ENCODE data around the gene IGSF5. TPM values are rescaled to one million over a fixed set of nuclear protein-coding genes. Genes with fewer than 3 reads are reported as not detected.

The IGSF5 gene
- total and polyA plus RNA-seq, 9 of the 15 experiments (the other 6 are each of a cell fraction or from before 2014, with no cell fraction given), result not detected

DNA sequence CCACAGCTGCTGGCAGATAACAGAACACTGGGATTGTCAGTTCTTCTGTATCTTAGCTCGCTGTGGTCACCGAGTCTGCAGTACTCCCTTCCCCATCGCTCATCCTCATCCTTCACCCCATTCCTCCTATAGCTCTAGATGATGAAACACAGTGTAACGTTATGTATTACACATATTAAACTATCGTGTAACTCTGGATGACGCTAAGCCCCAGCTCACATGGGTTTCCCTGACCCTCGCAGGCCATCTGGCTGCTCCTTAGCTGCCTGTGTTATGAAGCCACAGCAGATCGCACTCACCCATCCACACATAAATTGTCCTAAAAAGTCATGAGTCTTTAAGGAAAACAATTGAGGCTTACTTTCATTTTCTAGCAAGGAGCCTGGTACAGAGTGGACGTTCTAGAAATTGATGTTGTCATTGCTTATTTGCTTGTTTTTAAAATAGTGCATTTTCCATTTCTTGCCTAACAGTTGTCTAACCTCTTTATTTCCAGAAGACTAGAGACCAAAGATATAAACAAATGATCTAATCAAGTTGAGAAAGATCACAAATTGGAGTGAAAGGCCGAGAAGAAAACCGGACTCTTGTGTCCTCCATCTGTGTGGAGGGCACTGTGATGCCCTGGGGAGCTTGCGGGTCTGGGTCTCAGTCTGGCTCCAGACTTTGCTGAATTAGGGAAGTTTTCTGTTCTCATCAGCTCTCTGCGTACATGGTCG is 97.9 kb downstream of the IGSF5 start:
- CTCF ChIA-PET (ENCODE audit: low intra/inter-chr PET ratio), result no interaction called here
- H3K9me3 ChIP-seq (replicated peaks; ENCODE audit: control insufficient read depth, insufficient read depth, low read depth, low read length), result no peaks in the 10 kb centered on the region
- POLR2A ChIA-PET, result interaction anchor here (0.8 to 1.0 kb wide), 2 partner anchors 9 to 10 kb away, joined by 3 read pairs; no protein-coding TSS in a partner anchor
- TF ChIP-seq ZNF79 (CRISPR knock-in tag; IDR thresholded peaks at IDR 0.05; ENCODE audit: low read depth) (peak; percentile 20; the same call in 1 of the 2 replicates), HIVEP1 (CRISPR knock-in tag; IDR thresholded peaks at IDR 0.05) (peak; percentile 64; the same call in 1 of the 2 replicates), NR2C2 (CRISPR knock-in tag; IDR thresholded peaks at IDR 0.05) (no peak), NR2C2 (tag; IDR thresholded peaks at IDR 0.05) (peak; percentile 73; the same call in 1 of the 2 replicates), ZNF165 (CRISPR knock-in tag; IDR thresholded peaks at IDR 0.05; ENCODE audit: borderline replicate concordance) (peak; percentile 15; the same call in 1 of the 2 replicates), ZNF766 (CRISPR knock-in tag; conservative IDR thresholded peaks at IDR 0.05) (peak; percentile 84), PHF21A (IDR thresholded peaks at IDR 0.05; ENCODE audit: borderline replicate concordance, low read depth) (no peak), MAFK (IDR thresholded peaks at IDR 0.05; ENCODE audit: low read length) (no peak), JUND (IDR thresholded peaks at IDR 0.05; ENCODE audit: borderline replicate concordance, low read depth, low read length) (peak; percentile 64; the same call in 1 of the 2 replicates), JUND (tag; IDR thresholded peaks at IDR 0.05; ENCODE audit: borderline replicate concordance, low read depth, low read length) (no peak), TAF7 (tag; IDR thresholded peaks at IDR 0.05) (0 out of 2 replicates have a peak, but pooled peaks have one; percentile 15), L3MBTL2 (IDR thresholded peaks at IDR 0.05) (peak; percentile 81), TAL1 (IDR thresholded peaks at IDR 0.05) (no peak), ZNF695 (CRISPR knock-in tag; IDR thresholded peaks at IDR 0.05) (no peak), SMAD2 (IDR thresholded peaks at IDR 0.05; ENCODE audit: low read depth, low read length) (no peak), NR2C1 (IDR thresholded peaks at IDR 0.05) (no peak), NR2C1 (tag; IDR thresholded peaks at IDR 0.05) (0 out of 2 replicates have a peak, but pooled peaks have one; percentile 12), KHSRP (IDR thresholded peaks at IDR 0.05) (no peak)
- TF ChIP-seq, protein P1, sequence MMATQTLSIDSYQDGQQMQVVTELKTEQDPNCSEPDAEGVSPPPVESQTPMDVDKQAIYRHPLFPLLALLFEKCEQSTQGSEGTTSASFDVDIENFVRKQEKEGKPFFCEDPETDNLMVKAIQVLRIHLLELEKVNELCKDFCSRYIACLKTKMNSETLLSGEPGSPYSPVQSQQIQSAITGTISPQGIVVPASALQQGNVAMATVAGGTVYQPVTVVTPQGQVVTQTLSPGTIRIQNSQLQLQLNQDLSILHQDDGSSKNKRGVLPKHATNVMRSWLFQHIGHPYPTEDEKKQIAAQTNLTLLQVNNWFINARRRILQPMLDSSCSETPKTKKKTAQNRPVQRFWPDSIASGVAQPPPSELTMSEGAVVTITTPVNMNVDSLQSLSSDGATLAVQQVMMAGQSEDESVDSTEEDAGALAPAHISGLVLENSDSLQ (IDR thresholded peaks at IDR 0.05), result 0 out of 2 replicates have a peak, but pooled peaks have one; percentile 27
- TF ChIP-seq, protein P2, sequence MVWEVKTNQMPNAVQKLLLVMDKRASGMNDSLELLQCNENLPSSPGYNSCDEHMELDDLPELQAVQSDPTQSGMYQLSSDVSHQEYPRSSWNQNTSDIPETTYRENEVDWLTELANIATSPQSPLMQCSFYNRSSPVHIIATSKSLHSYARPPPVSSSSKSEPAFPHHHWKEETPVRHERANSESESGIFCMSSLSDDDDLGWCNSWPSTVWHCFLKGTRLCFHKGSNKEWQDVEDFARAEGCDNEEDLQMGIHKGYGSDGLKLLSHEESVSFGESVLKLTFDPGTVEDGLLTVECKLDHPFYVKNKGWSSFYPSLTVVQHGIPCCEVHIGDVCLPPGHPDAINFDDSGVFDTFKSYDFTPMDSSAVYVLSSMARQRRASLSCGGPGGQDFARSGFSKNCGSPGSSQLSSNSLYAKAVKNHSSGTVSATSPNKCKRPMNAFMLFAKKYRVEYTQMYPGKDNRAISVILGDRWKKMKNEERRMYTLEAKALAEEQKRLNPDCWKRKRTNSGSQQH (CRISPR knock-in tag; IDR thresholded peaks at IDR 0.05), result no peak
- TF ChIP-seq, protein P3, sequence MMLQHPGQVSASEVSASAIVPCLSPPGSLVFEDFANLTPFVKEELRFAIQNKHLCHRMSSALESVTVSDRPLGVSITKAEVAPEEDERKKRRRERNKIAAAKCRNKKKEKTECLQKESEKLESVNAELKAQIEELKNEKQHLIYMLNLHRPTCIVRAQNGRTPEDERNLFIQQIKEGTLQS (IDR thresholded peaks at IDR 0.05), result peak; percentile 76
- TF ChIP-seq, protein P3 (CRISPR knock-in tag; conservative IDR thresholded peaks at IDR 0.05), result no peak

More for the DNA sequence above, 97.9 kb downstream of the IGSF5 start:
- WGBS (ENCODE audit: insufficient coverage, low coverage, missing lambda C conversion rate), result 4% methylated on average over 14 of the region's 14 CpGs
- H3K27me3 ChIP-seq (ENCODE audit: control insufficient read depth in 2 of 2, insufficient read depth in 2 of 2, low read length in 2 of 2), result no peaks in the 10 kb centered on the region; a peak in 1 of 5 replicates
- no peak overlapping the region for H3K4me3 ChIP-seq
- no peaks in the 10 kb centered on the region for H3K36me3 ChIP-seq (ENCODE audit: control insufficient read depth, insufficient read depth, low read length)
- H2AFZ ChIP-seq (ENCODE audit: low read depth, low read length), result no peak overlapping the region
- no peaks in the 10 kb centered on the region for H3K9me1 ChIP-seq (ENCODE audit: control insufficient read depth, insufficient read depth, low read length)
- H3K9ac ChIP-seq (ENCODE audit: insufficient read depth in 1 of 2, low read depth in 2 of 2, low read length in 2 of 2), result no peak overlapping the region
- BruUV-seq (replicated peaks), result no TSS peak
- in situ Hi-C loops (cut with MboI) (no loop called here), intact Hi-C loops (cut with micrococcal nuclease) (no loop called here)
- DNase-seq (ENCODE audit: extremely low read depth in 1 of 4, low spot score in 3 of 4) (peak in 1 of 4 experiments; percentile 6), ATAC-seq (peak; percentile 73), FAIRE-seq (no peak)
- no peaks in the 10 kb centered on the region for H3K4me1 ChIP-seq (replicated peaks in 1 of 2; ENCODE audit: control insufficient read depth in 2 of 2, insufficient read depth in 2 of 2, low read length in 2 of 2)
- no peaks in the 10 kb centered on the region for H4K20me1 ChIP-seq (replicated peaks; ENCODE audit: control insufficient read depth, insufficient read depth, low read length)
- 0 out of 2 replicates have a peak overlapping the region, but pooled peaks have one; percentile 6 for H3K4me2 ChIP-seq (ENCODE audit: insufficient read depth, low read length)
- no peak overlapping the region for H3K27ac ChIP-seq (ENCODE audit: extremely low read depth, low read depth, low read length)
- no peaks in the 10 kb centered on the region for H3K79me2 ChIP-seq (ENCODE audit: control insufficient read depth, insufficient read depth, low read length)
